GM10266 (cell line): ENCODE data around the gene DLG2.

Experiments used
- DNase-seq: peaks from one replicate; pipeline ENCODE4 v3.0.0; 2012; ENCODE audit errors: extremely low spot score
- CTCF ChIP-seq: IDR thresholded peaks from 2 replicates; pipeline ENCODE4 v1.5.1; 2012; ENCODE audit warnings: mild to moderate bottlenecking, low read depth; ENCODE audit not compliant: control insufficient read depth, insufficient read depth; ENCODE audit errors: missing control alignments

DLG2 gene

GRCh38 chr11:83511646-83512045 is 2115.5 kb downstream of the DLG2 start:
- TF ChIP-seq CTCF = no peak

GRCh38 chr11:83510530-83511460 is 2116.3 kb downstream of the DLG2 start:
- TF ChIP-seq CTCF = no peak
- DNase-seq = no peak

More at GRCh38 chr11:83511646-83512045, 2115.5 kb downstream of the DLG2 start:
- no peak for DNase-seq

- TF ChIP-seq CTCF = no peak
- no peak for DNase-seq
Measured at GRCh38 chr11:83508804-83509203, 2118.3 kb downstream of the DLG2 start.

GRCh38 chr11:83502041-83502440 is 2125.1 kb downstream of the DLG2 start:
- no peak for TF ChIP-seq CTCF

GRCh38 chr11:83493917-83494316 is 2133.2 kb downstream of the DLG2 start:
- no peak for TF ChIP-seq CTCF
- no peak for DNase-seq

More at GRCh38 chr11:83502041-83502440, 2125.1 kb downstream of the DLG2 start:
- DNase-seq = no peak

- TF ChIP-seq CTCF = no peak
- DNase-seq = no peak
Measured at GRCh38 chr11:83493034-83493433, 2134.1 kb downstream of the DLG2 start.

GRCh38 chr11:83483808-83484207 is 2143.3 kb downstream of the DLG2 start:
- no peak for DNase-seq
- TF ChIP-seq CTCF = no peak
